T-cell (primary cell): ENCODE results near the gene GJA9. TPM values are rescaled to one million over a fixed set of nuclear protein-coding genes. Genes with fewer than 3 reads are reported as not detected.
"Not testable (repeated sequence)": the region's sequence is repeated elsewhere in the genome, so short reads cannot be mapped to it uniquely, and the experiment has no call there.

ENCODE experiments used
- ATAC-seq, 4 experiments: fragments of 200-7000 bp in 3 of 4; fragments of 150-1000 bp in 1 of 4; cut with Tn5 transposase; replicated peaks in 1 of 4; 1 replicate in 3 of 4; 2 replicates in 1 of 4; pipeline ENCODE4 v1.10.0; 2021; ENCODE audit warnings: moderate library complexity in 3 of 4, mild to moderate bottlenecking in 2 of 4, moderate number of reproducible peaks in 1 of 4
- CTCF ChIA-PET, 2 donors: fragments of 300-600 bp; sonication (Branson Sonifier 250); formaldehyde crosslinking; loops; one replicate each; lab custom pipeline; 2022; ENCODE audit warnings: antibody characterized with exemption in 2 of 2; lab: Charles Lee
- POLR2A ChIA-PET, 2 donors: fragments of 300-600 bp; sonication (Branson Sonifier 250); formaldehyde crosslinking; loops; one replicate each; lab custom pipeline; 2022; ENCODE audit warnings: antibody characterized with exemption in 2 of 2; lab: Charles Lee
- DNase-seq, 35 experiments: peaks; one replicate each; pipeline versions ENCODE4 v3.0.0 to v3.0.0-alpha.2; 2013 to 2023
- H3K27ac ChIP-seq: one replicate; pipeline ENCODE4 v1.5.1; 2013; ENCODE audit warnings: low read length
- H3K27me3 ChIP-seq, 2 experiments: replicated peaks in 1 of 2; 1 replicate in 1 of 2; 2 replicates in 1 of 2; pipeline versions ENCODE4 v1.6.1 to v1.7.0; 2013; ENCODE audit warnings: low read length in 1 of 2, mixed read lengths in 1 of 2; ENCODE audit not compliant: control insufficient read depth in 2 of 2, insufficient read depth in 2 of 2; ENCODE audit errors: extremely low read depth in 1 of 2
- H3K36me3 ChIP-seq, 2 donors: 1 replicate in 1 of 2; 2 replicates in 1 of 2; pipeline versions ENCODE4 v1.6.1 to v1.7.0; 2013; ENCODE audit warnings: low read length in 1 of 2; ENCODE audit not compliant: control insufficient read depth in 2 of 2, insufficient read depth in 1 of 2; ENCODE audit errors: extremely low read depth in 1 of 2
- H3K4me1 ChIP-seq, 2 experiments: 1 replicate in 1 of 2; 2 replicates in 1 of 2; pipeline versions ENCODE4 v1.6.1 to v1.7.0; 2013; ENCODE audit warnings: low read length in 2 of 2, mixed read lengths in 1 of 2; ENCODE audit not compliant: insufficient read depth in 2 of 2, control insufficient read depth in 1 of 2; ENCODE audit errors: extremely low read depth in 1 of 2
- H3K4me3 ChIP-seq, 2 donors: 1 replicate in 1 of 2; 2 replicates in 1 of 2; pipeline versions ENCODE4 v1.5.1 to v1.7.0; 2013; ENCODE audit warnings: mild to moderate bottlenecking in 2 of 2, low read length in 1 of 2, moderate library complexity in 1 of 2; ENCODE audit not compliant: control insufficient read depth in 1 of 2; ENCODE audit errors: extremely low read depth in 1 of 2
- H3K9me3 ChIP-seq: 2 replicates; pipeline ENCODE4 v1.7.0; 2013
- H3K27ac Mint-ChIP-seq, 2 donors: one replicate each; pipeline ENCODE4 v1.8.0; 2020 to 2021; ENCODE audit warnings: mild to moderate bottlenecking in 2 of 2, mixed read lengths in 2 of 2
- H3K27me3 Mint-ChIP-seq, 2 donors: one replicate each; pipeline ENCODE4 v1.8.0; 2021 to 2022; ENCODE audit warnings: mixed read lengths in 2 of 2
- H3K36me3 Mint-ChIP-seq: one replicate; pipeline ENCODE4 v1.8.0; 2021; ENCODE audit warnings: mixed read lengths
- H3K4me1 Mint-ChIP-seq, 3 donors: one replicate each; pipeline ENCODE4 v1.8.0; 2020 to 2022; ENCODE audit warnings: mixed read lengths in 3 of 3, mild to moderate bottlenecking in 1 of 3
- H3K4me3 Mint-ChIP-seq, 3 donors: one replicate each; pipeline ENCODE4 v1.8.0; 2020 to 2022; ENCODE audit warnings: mild to moderate bottlenecking in 3 of 3, mixed read lengths in 3 of 3, moderate library complexity in 3 of 3
- H3K9me3 Mint-ChIP-seq, 3 donors: one replicate each; pipeline ENCODE4 v1.8.0; 2020 to 2022; ENCODE audit warnings: mixed read lengths in 3 of 3
- WGBS: methylation state at CpG from one replicate; pipeline ENCODE4 v1.1.5; 2013; ENCODE audit warnings: missing lambda C conversion rate; ENCODE audit not compliant: insufficient coverage; 5-methylcytosine and 5-hydroxymethylcytosine counted together
- total RNA-seq, 35 experiments: library from RNA in 6 of 35; stranded (reverse) in 6 of 35; fragments of 120-200 nt in 1 of 35; gene quantifications; one replicate each; pipeline versions ENCODE4 v1.2.1 to v1.2.4 and lab custom pipeline; 2013 to 2026

Gene GJA9
- total RNA-seq, 5 donors from 2014 or later (not counting 1 experiment from before 2014, with no cell fraction given) = not detected

DNA sequence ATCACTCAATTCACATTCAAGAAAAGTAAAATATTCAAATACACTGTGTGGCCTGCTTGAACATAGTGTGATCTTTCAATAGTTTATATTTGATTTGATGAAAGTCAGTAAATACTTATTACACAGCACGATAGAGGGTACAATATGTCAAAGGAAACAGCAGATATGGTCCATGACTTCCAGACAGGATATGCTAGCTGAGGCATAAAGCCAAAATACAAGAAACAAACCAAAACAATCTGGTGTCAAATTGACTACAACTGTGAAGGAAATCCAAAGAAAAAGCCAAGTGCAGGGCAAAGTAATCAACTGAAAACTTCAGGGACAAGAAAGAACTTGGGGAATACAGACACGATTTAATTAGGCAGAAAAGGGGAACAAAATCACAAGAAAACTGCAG, 41.1 kb downstream of the GJA9 start:
- Mint-ChIP-seq H3K4me3 (no peak overlapping the region), H3K36me3 (peaks cover 46% of the 10 kb centered on the region), H3K9me3 (peaks cover 0 to 3% (median 0%) of the 10 kb centered on the region in 3 donors), H3K27me3 (no peaks in the 10 kb centered on the region), H3K27ac (peak overlapping the region; percentile 9 to 57), H3K4me1 (peaks cover 13 to 24% (median 15%) of the 10 kb centered on the region in 3 donors)
- Histone ChIP-seq H3K27me3 (no peaks in the 10 kb centered on the region), H3K36me3 (peaks cover 22 to 51% of the 10 kb centered on the region in 2 donors), H3K4me3 (no peak overlapping the region), H3K9me3 (no peaks in the 10 kb centered on the region), H3K27ac (no peak overlapping the region), H3K4me1 (no peaks in the 10 kb centered on the region)
- POLR2A ChIA-PET = no interaction called here
- WGBS = 91% methylated on average over 1 of the region's 2 CpGs
- CTCF ChIA-PET = interaction anchor here in 1 of 2 donors (0.6 kb wide), 1 partner anchor 247 kb away, joined by 3 read pairs; no protein-coding TSS in a partner anchor
- DNase-seq (no peak), ATAC-seq (no peak)

DNA sequence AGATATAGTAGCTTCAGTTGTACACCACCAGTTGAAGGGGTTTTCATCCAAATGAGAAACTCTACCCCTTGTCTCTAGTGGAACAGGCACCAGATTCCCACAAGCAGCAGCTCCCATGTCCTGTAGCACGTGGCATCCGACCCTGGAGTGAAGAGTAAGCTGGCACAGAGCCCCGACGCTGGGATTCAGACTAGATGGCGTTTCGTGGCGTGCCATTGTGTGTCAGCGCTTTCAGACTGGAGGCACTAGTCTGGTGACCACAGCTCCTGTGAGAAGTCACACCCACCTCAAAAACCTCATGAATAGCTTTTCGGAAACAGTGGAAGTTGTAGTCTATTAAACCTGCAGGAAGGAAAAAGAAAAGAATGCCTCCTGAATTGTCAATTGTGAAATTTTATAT, 42.0 kb downstream of the GJA9 start:
- Histone ChIP-seq H3K4me3 (no peak overlapping the region), H3K27ac (no peak overlapping the region), H3K9me3 (no peaks in the 10 kb centered on the region), H3K27me3 (no peaks in the 10 kb centered on the region), H3K36me3 (peaks cover 22 to 48% of the 10 kb centered on the region in 2 donors), H3K4me1 (no peaks in the 10 kb centered on the region)
- no peak overlapping the region for H3K4me3 Mint-ChIP-seq
- H3K27ac Mint-ChIP-seq = no peak overlapping the region
- peaks cover 37% of the 10 kb centered on the region for H3K36me3 Mint-ChIP-seq
- ATAC-seq (no peak), DNase-seq (no peak)
- no peaks in the 10 kb centered on the region for H3K9me3 Mint-ChIP-seq
- CTCF ChIA-PET = interaction anchor here in 1 of 2 donors (0.6 kb wide), 1 partner anchor 253 kb away, joined by 3 read pairs; no protein-coding TSS in a partner anchor
- 88% methylated on average over 3 of the region's 9 CpGs for WGBS
- peaks cover 11 to 18% (median 14%) of the 10 kb centered on the region in 3 donors for H3K4me1 Mint-ChIP-seq
- no peaks in the 10 kb centered on the region for H3K27me3 Mint-ChIP-seq
- POLR2A ChIA-PET = interaction anchor here in 1 of 2 donors (0.6 kb wide), 2 partner anchors 915 to 1539 kb away, joined by 3 read pairs; no protein-coding TSS in a partner anchor

DNA sequence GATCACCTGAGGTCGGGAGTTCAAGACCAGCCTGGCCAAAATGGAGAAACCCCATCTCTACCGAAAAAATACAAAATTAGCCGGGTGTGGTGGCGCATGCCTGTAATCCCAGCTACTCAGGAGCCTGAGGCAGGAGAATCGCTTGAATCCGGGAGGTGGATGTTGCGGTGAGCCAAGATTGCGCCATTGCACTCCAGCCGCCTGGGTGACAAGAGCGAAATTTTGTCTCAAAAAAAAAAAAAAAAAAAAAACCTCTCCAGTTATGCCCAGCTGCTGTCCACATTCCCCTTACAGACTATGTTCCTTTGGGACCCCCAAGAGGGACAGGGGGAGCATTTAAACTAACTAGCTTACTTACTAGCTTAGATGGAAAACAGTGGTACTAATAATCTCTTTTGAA, 45.1 kb downstream of the GJA9 start:
- ATAC-seq, H3K4me1 Mint-ChIP-seq, H3K9me3 ChIP-seq, H3K27me3 ChIP-seq, H3K27ac ChIP-seq, H3K4me1 ChIP-seq, DNase-seq, H3K27ac Mint-ChIP-seq, POLR2A ChIA-PET, H3K9me3 Mint-ChIP-seq, H3K4me3 Mint-ChIP-seq, H3K4me3 ChIP-seq: not testable (repeated sequence)
- WGBS = 95% methylated on average over 8 of the region's 10 CpGs
- CTCF ChIA-PET = interaction anchor here in 1 of 2 donors (0.6 kb wide), 2 partner anchors 160 to 1320 kb away, joined by 3 read pairs; no protein-coding TSS in a partner anchor
- peaks cover 14 to 29% of the 10 kb centered on the region in 2 donors for H3K36me3 ChIP-seq
- Mint-ChIP-seq H3K27me3 (peaks cover 2 to 11% of the 10 kb centered on the region in 2 donors), H3K36me3 (peaks cover 23% of the 10 kb centered on the region)

DNA sequence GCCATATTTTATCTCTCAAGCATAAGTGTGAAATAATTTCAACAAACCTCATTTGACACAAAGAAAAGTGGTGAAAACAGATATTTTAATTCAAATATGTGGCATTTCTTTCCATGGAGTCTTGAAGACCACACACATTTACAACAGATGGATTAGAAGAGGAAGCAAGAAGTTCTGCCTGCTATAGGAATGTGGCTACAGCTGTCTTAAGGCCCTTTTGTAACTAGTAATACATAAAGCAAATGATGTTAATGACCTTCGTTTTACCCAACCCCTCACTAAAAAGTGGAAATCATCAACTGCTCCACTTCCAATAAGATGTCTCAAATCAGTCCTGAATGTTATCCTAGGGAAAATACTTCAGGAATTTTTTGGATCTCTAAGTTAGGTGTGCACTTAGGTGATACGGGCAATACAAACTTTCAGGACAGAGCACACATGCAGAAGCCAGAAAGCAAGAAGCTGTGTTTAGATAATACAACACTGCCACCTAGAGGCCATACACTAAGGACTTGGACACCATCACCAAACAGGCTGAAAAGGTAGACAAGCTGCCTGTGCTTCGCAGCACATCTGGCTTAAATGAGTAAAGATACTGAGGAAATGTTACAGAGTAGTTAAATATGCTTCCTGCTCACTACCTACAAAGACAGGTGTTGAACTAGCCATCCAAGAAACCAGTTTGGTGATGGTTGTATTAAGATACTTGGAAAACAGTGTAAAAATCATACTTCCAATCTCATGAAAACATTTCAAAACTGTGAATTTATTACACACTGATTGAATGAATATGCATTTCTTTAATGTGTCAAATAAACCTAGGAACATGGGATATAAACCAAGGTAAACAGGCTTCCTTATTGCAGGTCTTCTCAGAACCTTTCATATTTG, 46.2 kb downstream of the GJA9 start:
- no CpG with 5 or more reads among the region's 3 CpGs for WGBS
- peaks cover 11 to 17% of the 10 kb centered on the region in 2 donors for H3K27me3 Mint-ChIP-seq
- H3K27ac ChIP-seq = no peak overlapping the region
- peaks cover 2 to 11% of the 10 kb centered on the region in 2 experiments for H3K27me3 ChIP-seq
- CTCF ChIA-PET = interaction anchor here (0.5 to 1.6 kb wide), 9 partner anchors 8 to 908 kb away, joined by 3 to 8 read pairs (median 3); no protein-coding TSS in a partner anchor
- peak; percentile 69 to 83 (median 81) for ATAC-seq
- H3K9me3 Mint-ChIP-seq = no peaks in the 10 kb centered on the region
- H3K4me1 Mint-ChIP-seq = peaks cover 0 to 3% (median 2%) of the 10 kb centered on the region in 3 donors
- H3K9me3 ChIP-seq = no peaks in the 10 kb centered on the region
- H3K36me3 ChIP-seq = peaks cover 9 to 19% of the 10 kb centered on the region in 2 donors
- H3K4me3 Mint-ChIP-seq = no peak overlapping the region
- no peak overlapping the region for H3K4me3 ChIP-seq
- H3K4me1 ChIP-seq = no peaks in the 10 kb centered on the region
- POLR2A ChIA-PET = no interaction called here
- H3K36me3 Mint-ChIP-seq = peaks cover 18% of the 10 kb centered on the region
- DNase-seq = peak in 25 of 35 experiments; percentile 13 to 88 (median 32)
- H3K27ac Mint-ChIP-seq = no peak overlapping the region

DNA sequence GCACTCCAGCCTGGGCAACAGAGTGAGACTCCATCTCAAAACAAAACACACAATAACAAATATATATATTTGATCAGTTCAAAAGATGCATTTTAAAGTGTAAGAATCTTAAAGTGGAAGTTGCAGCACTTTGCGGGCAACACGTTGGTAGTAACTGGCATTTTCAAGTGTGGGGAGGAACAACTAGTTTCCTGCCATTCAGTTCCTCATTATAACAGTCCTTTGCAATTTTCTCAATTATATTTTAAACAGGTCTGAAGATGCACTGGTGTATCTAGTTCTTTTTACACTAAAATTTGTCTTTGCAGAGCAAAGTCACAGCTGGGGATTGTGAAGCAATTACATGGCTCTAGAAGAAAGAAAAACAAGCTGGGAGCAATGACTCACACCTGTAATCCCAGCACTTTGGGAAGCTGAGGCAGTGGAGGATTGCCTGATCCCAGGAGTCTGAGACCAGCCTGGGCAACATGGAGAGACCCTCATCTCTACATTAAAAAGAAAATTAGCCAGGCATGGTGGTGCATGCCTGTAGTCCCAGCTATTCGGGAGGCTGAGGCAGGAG, 47.1 kb downstream of the GJA9 start:
- no peak overlapping the region for H3K27ac ChIP-seq
- DNase-seq (no peak), ATAC-seq (no peak)
- no peaks in the 10 kb centered on the region for H3K4me1 ChIP-seq
- CTCF ChIA-PET = interaction anchor here (0.5 to 1.6 kb wide), 6 partner anchors 9 to 907 kb away, joined by 3 to 8 read pairs (median 4); no protein-coding TSS in a partner anchor
- H3K4me1 Mint-ChIP-seq = peaks cover 0 to 3% (median 2%) of the 10 kb centered on the region in 3 donors
- peaks cover 8 to 13% of the 10 kb centered on the region in 2 donors for H3K36me3 ChIP-seq
- no peaks in the 10 kb centered on the region for H3K9me3 ChIP-seq
- H3K27me3 Mint-ChIP-seq = peaks cover 16 to 23% of the 10 kb centered on the region in 2 donors
- no peak overlapping the region for H3K4me3 Mint-ChIP-seq
- peaks cover 2 to 13% of the 10 kb centered on the region in 2 experiments for H3K27me3 ChIP-seq
- no peak overlapping the region for H3K4me3 ChIP-seq
- 80% methylated on average over 1 of the region's 3 CpGs for WGBS
- H3K9me3 Mint-ChIP-seq = no peaks in the 10 kb centered on the region
- peaks cover 14% of the 10 kb centered on the region for H3K36me3 Mint-ChIP-seq
- H3K27ac Mint-ChIP-seq = no peak overlapping the region
- POLR2A ChIA-PET = no interaction called here

DNA sequence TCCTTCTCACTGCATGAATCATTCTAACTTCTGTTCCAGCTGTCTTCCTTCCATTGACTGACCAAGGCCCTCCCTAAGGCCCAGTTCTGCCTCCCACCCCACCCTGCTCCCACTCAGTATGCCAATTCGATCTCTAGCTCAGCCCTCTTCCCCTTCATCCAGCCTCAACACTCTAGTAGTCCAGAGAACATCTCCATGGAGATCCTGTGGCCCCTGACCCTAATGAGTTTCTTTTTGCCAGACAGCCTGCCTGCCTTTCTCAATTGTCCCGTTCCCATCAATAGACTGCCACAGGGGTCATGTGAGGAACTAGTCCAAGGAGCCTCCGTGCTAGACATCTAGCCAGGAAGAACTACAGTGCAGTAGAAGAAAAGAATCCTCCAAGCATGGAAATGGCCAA, 48.2 kb downstream of the GJA9 start:
- Mint-ChIP-seq H3K27ac (no peak overlapping the region), H3K27me3 (peaks cover 16 to 27% of the 10 kb centered on the region in 2 donors), H3K9me3 (no peaks in the 10 kb centered on the region), H3K4me1 (peaks cover 0 to 3% (median 2%) of the 10 kb centered on the region in 3 donors), H3K4me3 (no peak overlapping the region), H3K36me3 (peaks cover 6% of the 10 kb centered on the region)
- DNase-seq (no peak), ATAC-seq (no peak)
- Histone ChIP-seq H3K36me3 (peaks cover 0 to 2% of the 10 kb centered on the region in 2 donors), H3K27me3 (peaks cover 2 to 16% of the 10 kb centered on the region in 2 experiments), H3K4me1 (no peaks in the 10 kb centered on the region), H3K9me3 (no peaks in the 10 kb centered on the region), H3K27ac (no peak overlapping the region), H3K4me3 (no peak overlapping the region)
- POLR2A ChIA-PET = no interaction called here
- WGBS = 61% methylated on average over 2 of the region's 3 CpGs
- CTCF ChIA-PET = interaction anchor here in 1 of 2 donors (0.6 kb wide), 1 partner anchor 9 kb away, joined by 4 read pairs; no protein-coding TSS in a partner anchor
